ENCODE results near the gene METRN.
"Not testable (repeated sequence)": the region's sequence is repeated elsewhere in the genome, so short reads cannot be mapped to it uniquely, and the experiment has no call there.

Gene METRN

GRCh38 chr16:686459-687260 lies 28.3 kb upstream of the METRN start:
- Histone ChIP-seq H3K27ac (no peak overlapping the region), H3K4me3 (no peak overlapping the region)

- Histone ChIP-seq H3K27ac (no peak overlapping the region), H3K4me3 (no peak overlapping the region)
Measured at GRCh38 chr16:687499-687898, 27.4 kb upstream of the METRN start.

GRCh38 chr16:689175-689897 lies 25.6 kb upstream of the METRN start:
- H3K27ac ChIP-seq: peak overlapping the region in 20 of 21 experiments; percentile 74 to 98 (median 92)

GRCh38 chr16:691242-691641 lies 23.7 kb upstream of the METRN start:
- peak overlapping the region in 4 of 21 experiments; percentile 0 to 95 (median 92) for H3K27ac ChIP-seq
- not testable (repeated sequence) for H3K4me3 ChIP-seq

More at GRCh38 chr16:689175-689897, 25.6 kb upstream of the METRN start:
- peak overlapping the region; percentile 69 to 98 (median 88) for H3K4me3 ChIP-seq

- Histone ChIP-seq H3K4me3 (no peak overlapping the region), H3K27ac (peak overlapping the region in 3 of 21 experiments; percentile 9 to 29 (median 25))
Measured at GRCh38 chr16:692356-693108, 22.4 kb upstream of the METRN start.

GRCh38 chr16:693364-693763 lies 21.6 kb upstream of the METRN start:
- peak overlapping the region in 4 of 21 experiments; percentile 0 to 31 (median 27) for H3K27ac ChIP-seq
- no peak overlapping the region for H3K4me3 ChIP-seq

GRCh38 chr16:693766-694165 lies 21.2 kb upstream of the METRN start:
- Histone ChIP-seq H3K4me3 (peak overlapping the region in 2 of 7 experiments; percentile 33 to 51), H3K27ac (peak overlapping the region in 4 of 21 experiments; percentile 0 to 31 (median 27))

- H3K27ac ChIP-seq: peak overlapping the region in 15 of 21 experiments; percentile 19 to 78 (median 60)
- H3K4me3 ChIP-seq: peak overlapping the region; percentile 15 to 51 (median 33)
Measured at GRCh38 chr16:694187-694862, 20.6 kb upstream of the METRN start.

GRCh38 chr16:694863-695354 lies 20.0 kb upstream of the METRN start:
- Histone ChIP-seq H3K4me3 (peak overlapping the region; percentile 15 to 51 (median 33)), H3K27ac (peak overlapping the region in 16 of 21 experiments; percentile 19 to 78 (median 60))

GRCh38 chr16:695355-696089 lies 19.4 kb upstream of the METRN start:
- peak overlapping the region in 15 of 21 experiments; percentile 38 to 76 (median 66) for H3K27ac ChIP-seq
- H3K4me3 ChIP-seq: peak overlapping the region; percentile 15 to 51 (median 33)

GRCh38 chr16:698911-699671 lies 15.8 kb upstream of the METRN start:
- Histone ChIP-seq H3K27ac (no peak overlapping the region), H3K4me3 (no peak overlapping the region)

GRCh38 chr16:700684-701584 lies 14.0 kb upstream of the METRN start:
- Histone ChIP-seq H3K4me3 (no peak overlapping the region), H3K27ac (no peak overlapping the region)

GRCh38 chr16:702341-702740 lies 12.6 kb upstream of the METRN start:
- Histone ChIP-seq H3K4me3 (no peak overlapping the region), H3K27ac (no peak overlapping the region)

- no peak overlapping the region for H3K27ac ChIP-seq
- H3K4me3 ChIP-seq: no peak overlapping the region
Measured at GRCh38 chr16:703406-703805, 11.5 kb upstream of the METRN start.

GRCh38 chr16:704047-704446 lies 10.9 kb upstream of the METRN start:
- H3K4me3 ChIP-seq: no peak overlapping the region

GRCh38 chr16:704552-705380 lies 10.2 kb upstream of the METRN start:
- peak overlapping the region in 1 of 7 experiments; percentile 30 for H3K4me3 ChIP-seq
- no peak overlapping the region for H3K27ac ChIP-seq

More at GRCh38 chr16:704047-704446, 10.9 kb upstream of the METRN start:
- no peak overlapping the region for H3K27ac ChIP-seq

Measured in skin epidermis (tissue), 12 donors.